GM06990 (cell line): Measurements from ENCODE around the gene ITPK1.
"Not testable (repeated sequence)": the region's sequence is repeated elsewhere in the genome, so short reads cannot be mapped to it uniquely, and the experiment has no call there.

ENCODE experiments used
- DNase-seq: peaks from one replicate; pipeline ENCODE4 v3.0.0-alpha.2; 2011; ENCODE audit not compliant: insufficient read length; ENCODE audit errors: extremely low read depth
- H3K27me3 ChIP-seq: replicated peaks from 2 replicates; pipeline ENCODE4 v1.6.0; 2011; ENCODE audit warnings: low read length; ENCODE audit not compliant: control insufficient read depth, insufficient read depth
- H3K36me3 ChIP-seq: 2 replicates; pipeline ENCODE4 v1.5.1; 2011; ENCODE audit warnings: low read length; ENCODE audit not compliant: control insufficient read depth, insufficient read depth
- H3K4me3 ChIP-seq: replicated peaks from 2 replicates; pipeline ENCODE4 v1.5.1; 2011; ENCODE audit warnings: low read depth, mild to moderate bottlenecking, control low read depth, low read length
- CTCF ChIP-seq: IDR thresholded peaks from 2 replicates; pipeline ENCODE4 v1.5.1; 2011; ENCODE audit warnings: low read length, control low read depth, mild to moderate bottlenecking, inconsistent platforms; ENCODE audit not compliant: insufficient read depth, poor library complexity, severe bottlenecking

The ITPK1 gene

GRCh38 chr14:93146119-93146518 is 30.4 kb upstream of the ITPK1 start:
- H3K4me3 ChIP-seq: no peak overlapping the region
- no peaks in the 10 kb centered on the region for H3K27me3 ChIP-seq
- H3K36me3 ChIP-seq: no peaks in the 10 kb centered on the region
- no peak for TF ChIP-seq CTCF
- peak; percentile 26 for DNase-seq

- TF ChIP-seq CTCF: no peak
These were observed 27.3 kb upstream of the ITPK1 start for GRCh38 chr14:93142854-93143652.

GRCh38 chr14:93137864-93138263 is 22.1 kb upstream of the ITPK1 start:
- H3K36me3 ChIP-seq: no peaks in the 10 kb centered on the region
- no peak for TF ChIP-seq CTCF
- H3K27me3 ChIP-seq: no peaks in the 10 kb centered on the region
- no peak overlapping the region for H3K4me3 ChIP-seq
- no peak for DNase-seq

More at GRCh38 chr14:93142854-93143652, 27.3 kb upstream of the ITPK1 start:
- DNase-seq: no peak
- H3K4me3 ChIP-seq: no peak overlapping the region
- no peaks in the 10 kb centered on the region for H3K27me3 ChIP-seq
- no peaks in the 10 kb centered on the region for H3K36me3 ChIP-seq

- not testable (repeated sequence) for H3K36me3 ChIP-seq, DNase-seq, H3K4me3 ChIP-seq, H3K27me3 ChIP-seq
These were observed 20.8 kb upstream of the ITPK1 start for GRCh38 chr14:93136508-93136907.

- H3K4me3 ChIP-seq: no peak overlapping the region
- DNase-seq: no peak
- no peaks in the 10 kb centered on the region for H3K36me3 ChIP-seq
- no peaks in the 10 kb centered on the region for H3K27me3 ChIP-seq
- no peak for TF ChIP-seq CTCF
These were observed 20.3 kb upstream of the ITPK1 start for GRCh38 chr14:93136009-93136408.

- H3K4me3 ChIP-seq: no peak overlapping the region
- DNase-seq: no peak
- TF ChIP-seq CTCF: no peak
- no peaks in the 10 kb centered on the region for H3K36me3 ChIP-seq
- H3K27me3 ChIP-seq: no peaks in the 10 kb centered on the region
These were observed 19.7 kb upstream of the ITPK1 start for GRCh38 chr14:93135399-93135798.
